Neuronal stem cell (in vitro differentiated cells): ENCODE measurements around the gene MRPL16.
A peak's percentile ranks its signal among the peaks of the same experiment; 100 is the strongest.

Experiments used
- DNase-seq: peaks from one replicate; pipeline ENCODE4 v3.0.0-alpha.2; 2013; ENCODE audit warnings: low spot score
- H2AFZ ChIP-seq: one replicate; pipeline ENCODE4 v1.6.1; 2013; ENCODE audit warnings: mild to moderate bottlenecking, low read length, inconsistent platforms
- H2AK5ac ChIP-seq: 2 replicates; pipeline ENCODE4 v1.6.1; 2013; ENCODE audit warnings: low read depth, mild to moderate bottlenecking, inconsistent platforms, low read length, moderate library complexity, mixed read lengths
- H2BK120ac ChIP-seq: 2 replicates; pipeline ENCODE4 v1.6.1; 2013; ENCODE audit warnings: low read depth, mild to moderate bottlenecking, inconsistent platforms, low read length, moderate library complexity, mixed read lengths
- H2BK12ac ChIP-seq: one replicate; pipeline ENCODE4 v1.6.1; 2013; ENCODE audit warnings: low read length, inconsistent platforms
- H2BK15ac ChIP-seq: 2 replicates; pipeline ENCODE4 v1.6.1; 2013; ENCODE audit warnings: mild to moderate bottlenecking, low read length, inconsistent platforms, mixed read lengths
- H2BK5ac ChIP-seq: one replicate; pipeline ENCODE4 v1.6.1; 2013; ENCODE audit warnings: inconsistent platforms, mild to moderate bottlenecking, low read length, moderate library complexity
- H3K14ac ChIP-seq: one replicate; pipeline ENCODE4 v1.6.1; 2013; ENCODE audit warnings: low read length, inconsistent platforms
- H3K18ac ChIP-seq: 2 replicates; pipeline ENCODE4 v1.6.1; 2013; ENCODE audit warnings: low read length, inconsistent platforms
- H3K23ac ChIP-seq: 2 replicates; pipeline ENCODE4 v1.6.1; 2013; ENCODE audit warnings: low read depth, mild to moderate bottlenecking, mixed read lengths, low read length, inconsistent platforms; ENCODE audit not compliant: poor library complexity
- H3K27ac ChIP-seq: replicated peaks from 3 replicates; pipeline ENCODE4 v1.5.1; 2013; ENCODE audit warnings: low read length, inconsistent platforms
- H3K27me3 ChIP-seq, 3 experiments: 2 replicates each; pipeline ENCODE4 v1.6.1; 2013; ENCODE audit warnings: low read length in 3 of 3, mild to moderate bottlenecking in 2 of 3, inconsistent platforms in 1 of 3, low read depth in 1 of 3, mixed read lengths in 1 of 3, moderate library complexity in 1 of 3; ENCODE audit not compliant: control insufficient read depth in 3 of 3, insufficient read depth in 3 of 3
- H3K36me3 ChIP-seq, 2 donors: replicated peaks in 1 of 2; 2 replicates each; pipeline ENCODE4 v1.6.1; 2013; ENCODE audit warnings: low read length in 2 of 2; ENCODE audit not compliant: control insufficient read depth in 2 of 2, insufficient read depth in 2 of 2
- H3K4ac ChIP-seq: 2 replicates; pipeline ENCODE4 v1.6.1; 2013; ENCODE audit warnings: inconsistent platforms, mild to moderate bottlenecking, low read length, moderate library complexity
- H3K4me1 ChIP-seq, 2 donors: 1 replicate in 1 of 2; 2 replicates in 1 of 2; pipeline ENCODE4 v1.6.1; 2013; ENCODE audit warnings: low read length in 2 of 2, low read depth in 1 of 2; ENCODE audit not compliant: control insufficient read depth in 2 of 2, insufficient read depth in 1 of 2
- H3K4me2 ChIP-seq: one replicate; pipeline ENCODE4 v1.6.1; 2013; ENCODE audit warnings: mild to moderate bottlenecking, low read length, inconsistent platforms; ENCODE audit not compliant: insufficient read depth, poor library complexity, severe bottlenecking
- H3K4me3 ChIP-seq, 2 donors: 2 replicates each; pipeline ENCODE4 v1.5.1; 2013; ENCODE audit warnings: low read length in 2 of 2, mild to moderate bottlenecking in 2 of 2, inconsistent platforms in 1 of 2, moderate library complexity in 1 of 2
- H3K79me1 ChIP-seq: one replicate; pipeline ENCODE4 v1.6.1; 2013; ENCODE audit warnings: low read depth, mild to moderate bottlenecking, inconsistent platforms, low read length, moderate library complexity
- H3K9ac ChIP-seq: one replicate; pipeline ENCODE4 v1.6.1; 2013; ENCODE audit warnings: mild to moderate bottlenecking, low read depth, low read length, inconsistent platforms; ENCODE audit not compliant: poor library complexity
- H3K9me3 ChIP-seq, 2 donors: replicated peaks in 1 of 2; 2 replicates each; pipeline versions ENCODE3 to v1.6.1; 2013; ENCODE audit warnings: low read length in 2 of 2, mild to moderate bottlenecking in 2 of 2, inconsistent platforms in 1 of 2, low read depth in 1 of 2, mixed read lengths in 1 of 2, moderate library complexity in 1 of 2; ENCODE audit not compliant: control insufficient read depth in 2 of 2, insufficient read depth in 1 of 2
- H4K8ac ChIP-seq: one replicate; pipeline ENCODE4 v1.6.1; 2013; ENCODE audit warnings: low read depth, mild to moderate bottlenecking, inconsistent platforms, low read length, moderate library complexity
- H4K91ac ChIP-seq: one replicate; pipeline ENCODE4 v1.6.1; 2013; ENCODE audit warnings: low read length, low read depth, mild to moderate bottlenecking, inconsistent platforms; ENCODE audit not compliant: poor library complexity
- WGBS, 2 donors: extraction: QIAGEN DNeasy Blood & Tissue Kit; methylation state at CpG; one replicate each; pipeline ENCODE4 v1.1.7; 2013; ENCODE audit warnings: missing lambda C conversion rate in 2 of 2, mixed read lengths in 1 of 2; ENCODE audit not compliant: insufficient read length in 2 of 2, insufficient replicate concordance in 1 of 2; ENCODE audit errors: extremely low coverage in 2 of 2; 5-methylcytosine and 5-hydroxymethylcytosine counted together

Gene MRPL16

GRCh38 chr11:59807047-59807610 is 3.4 kb downstream of the MRPL16 start:
- H3K9me3 ChIP-seq: no peaks in the 10 kb centered on the region
- H3K9ac ChIP-seq: no peak overlapping the region
- H3K23ac ChIP-seq: no peak overlapping the region
- H4K8ac ChIP-seq: no peak overlapping the region
- no peak overlapping the region for H4K91ac ChIP-seq
- WGBS, 2 donors: no CpG with 5 or more reads among the region's 1 CpG
- H3K36me3 ChIP-seq: peaks cover 15 to 40% of the 10 kb centered on the region in 2 donors
- no peak overlapping the region for H2BK5ac ChIP-seq
- H3K27ac ChIP-seq: no peak overlapping the region
- no peaks in the 10 kb centered on the region for H3K27me3 ChIP-seq
- H2BK12ac ChIP-seq: no peak overlapping the region
- no peak overlapping the region for H3K4ac ChIP-seq
- H2AFZ ChIP-seq: no peak overlapping the region
- H3K4me1 ChIP-seq: peaks cover 0 to 2% of the 10 kb centered on the region in 2 donors
- no peak overlapping the region for H2BK15ac ChIP-seq
- no peak overlapping the region for H3K4me3 ChIP-seq
- H3K18ac ChIP-seq: no peak overlapping the region
- no peak overlapping the region for H3K14ac ChIP-seq
- no peak for DNase-seq
- peaks cover 4% of the 10 kb centered on the region for H3K79me1 ChIP-seq
- H2BK120ac ChIP-seq: no peak overlapping the region
- no peak overlapping the region for H3K4me2 ChIP-seq
- H2AK5ac ChIP-seq: no peak overlapping the region

GRCh38 chr11:59804061-59804460 is 6.5 kb downstream of the MRPL16 start:
- Histone ChIP-seq H3K4ac (no peak overlapping the region), H2BK120ac (no peak overlapping the region), H2AFZ (no peak overlapping the region), H2AK5ac (no peak overlapping the region), H2BK12ac (no peak overlapping the region), H3K9ac (no peak overlapping the region), H3K4me1 (no peaks in the 10 kb centered on the region), H4K8ac (no peak overlapping the region), H3K23ac (no peak overlapping the region), H4K91ac (no peak overlapping the region), H3K14ac (no peak overlapping the region), H3K27ac (no peak overlapping the region), H3K27me3 (no peaks in the 10 kb centered on the region), H3K18ac (no peak overlapping the region), H2BK5ac (no peak overlapping the region), H3K4me3 (no peak overlapping the region), H3K9me3 (no peaks in the 10 kb centered on the region), H2BK15ac (no peak overlapping the region), H3K36me3 (peaks cover 15 to 40% of the 10 kb centered on the region in 2 donors), H3K4me2 (no peak overlapping the region), H3K79me1 (peaks cover 2% of the 10 kb centered on the region)
- no CpG with 5 or more reads among the region's 2 CpGs for WGBS, 2 donors
- DNase-seq: no peak

- Histone ChIP-seq H3K27me3 (no peaks in the 10 kb centered on the region), H2BK5ac (no peak overlapping the region), H4K8ac (no peak overlapping the region), H3K23ac (no peak overlapping the region), H3K9me3 (no peaks in the 10 kb centered on the region), H3K4me1 (no peaks in the 10 kb centered on the region), H2AK5ac (no peak overlapping the region), H3K27ac (no peak overlapping the region), H3K14ac (no peak overlapping the region), H3K18ac (no peak overlapping the region), H2BK15ac (no peak overlapping the region), H2AFZ (peak overlapping the region; percentile 45), H3K4me3 (no peak overlapping the region), H3K4me2 (no peak overlapping the region), H3K4ac (no peak overlapping the region), H2BK120ac (no peak overlapping the region), H3K36me3 (peaks cover 13 to 27% of the 10 kb centered on the region in 2 donors), H2BK12ac (no peak overlapping the region), H3K9ac (no peak overlapping the region), H3K79me1 (peaks cover 2% of the 10 kb centered on the region), H4K91ac (no peak overlapping the region)
- DNase-seq: peak; percentile 4
- no CpG with 5 or more reads among the region's 4 CpGs for WGBS, 2 donors
These were observed 7.9 kb downstream of the MRPL16 start for GRCh38 chr11:59802639-59803176.

GRCh38 chr11:59801981-59802638 is 8.5 kb downstream of the MRPL16 start:
- Histone ChIP-seq H3K27me3 (no peaks in the 10 kb centered on the region), H3K27ac (no peak overlapping the region), H2BK12ac (no peak overlapping the region), H4K8ac (no peak overlapping the region), H2AFZ (peak overlapping the region; percentile 45), H3K23ac (no peak overlapping the region), H3K14ac (no peak overlapping the region), H3K36me3 (peaks cover 13 to 21% of the 10 kb centered on the region in 2 donors), H3K18ac (no peak overlapping the region), H3K9ac (no peak overlapping the region), H3K4ac (no peak overlapping the region), H2BK5ac (no peak overlapping the region), H3K79me1 (peaks cover 2% of the 10 kb centered on the region), H3K9me3 (no peaks in the 10 kb centered on the region), H3K4me1 (no peaks in the 10 kb centered on the region), H2AK5ac (no peak overlapping the region), H3K4me3 (no peak overlapping the region), H3K4me2 (no peak overlapping the region), H4K91ac (no peak overlapping the region), H2BK120ac (no peak overlapping the region), H2BK15ac (no peak overlapping the region)
- DNase-seq: peak; percentile 8
- no CpG with 5 or more reads among the region's 5 CpGs for WGBS, 2 donors
